Thoracic aorta (tissue), 2 donors: Measurements from ENCODE around the gene SAPCD1. TPM values are rescaled to one million over a fixed set of nuclear protein-coding genes. Genes with fewer than 3 reads are reported as not detected.

Experiments used
- ATAC-seq: fragments of 150-250 bp; one replicate; pipeline ENCODE4 v1.8.0; 2017; ENCODE audit warnings: low read depth; ENCODE audit not compliant: insufficient number of reproducible peaks, low FRiP score
- DNase-seq: peaks from one replicate; pipeline ENCODE4 v3.0.0-alpha.2; 2020; ENCODE audit warnings: low spot score
- H3K27ac ChIP-seq, 2 donors: fragments of 200-600 bp; sonication (generic); 1 replicate in 1 of 2; 2 replicates in 1 of 2; pipeline ENCODE4 v1.5.1; 2016; ENCODE audit warnings: mild to moderate bottlenecking in 2 of 2, moderate library complexity in 2 of 2
- H3K27me3 ChIP-seq: fragments of 200-600 bp; sonication (generic); replicated peaks from 2 replicates; pipeline ENCODE4 v1.6.0; 2016; ENCODE audit warnings: mild to moderate bottlenecking; ENCODE audit not compliant: insufficient read depth
- H3K36me3 ChIP-seq: fragments of 200-600 bp; sonication (generic); one replicate; pipeline ENCODE4 v1.5.1; 2016
- H3K4me1 ChIP-seq, 2 donors: fragments of 200-600 bp; sonication (generic); 1 replicate in 1 of 2; 2 replicates in 1 of 2; pipeline versions ENCODE4 v1.5.1 to v1.6.0; 2016; ENCODE audit warnings: low read depth in 2 of 2, mild to moderate bottlenecking in 1 of 2; ENCODE audit not compliant: control insufficient read depth in 1 of 2
- H3K4me3 ChIP-seq: fragments of 200-600 bp; sonication (generic); 2 replicates; pipeline ENCODE4 v1.5.1; 2016; ENCODE audit warnings: mild to moderate bottlenecking
- H3K9me3 ChIP-seq: fragments of 200-600 bp; sonication (generic); 2 replicates; pipeline ENCODE4 v1.5.1; 2016
- total RNA-seq, 2 donors: library from RNA; depleted of rRNA; stranded (reverse); fragments of >200 nt; gene quantifications; one replicate each; pipeline versions ENCODE4 v1.1.0 to v1.2.3, GENCODE V29; 2016
- TF ChIP-seq, protein P1 (sequence below): fragments of 200-600 bp; sonication (generic); IDR thresholded peaks from one replicate; pipeline ENCODE4 v1.5.1; 2019; ENCODE audit warnings: antibody characterized with exemption

SAPCD1 gene
- total RNA-seq: 10 to 100 TPM in 1 of 2 donors, not detected in 1; 13.3 TPM

DNA sequence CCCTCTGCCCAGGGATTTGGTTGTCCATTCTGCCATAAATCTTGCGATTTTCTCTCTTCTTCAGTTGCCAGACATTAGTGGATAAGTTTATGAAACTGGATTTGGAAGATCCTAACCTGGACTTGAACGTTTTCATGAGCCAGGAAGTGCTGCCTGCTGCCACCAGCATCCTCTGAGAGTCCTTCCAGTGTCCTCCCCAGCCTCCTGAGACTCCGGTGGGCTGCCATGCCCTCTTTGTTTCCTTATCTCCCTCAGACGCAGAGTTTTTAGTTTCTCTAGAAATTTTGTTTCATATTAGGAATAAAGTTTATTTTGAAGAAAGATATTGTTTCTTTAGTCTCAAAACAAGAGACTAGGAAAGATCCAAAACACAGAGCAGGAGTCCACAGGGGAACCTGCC, at the start of gene SAPCD1:
SAPCD1 (plus strand) TSS at position 301 of the 400 bp plus-strand sequence. CDS start 399 bp downstream, outside the sequence.
- no peak for DNase-seq

DNA sequence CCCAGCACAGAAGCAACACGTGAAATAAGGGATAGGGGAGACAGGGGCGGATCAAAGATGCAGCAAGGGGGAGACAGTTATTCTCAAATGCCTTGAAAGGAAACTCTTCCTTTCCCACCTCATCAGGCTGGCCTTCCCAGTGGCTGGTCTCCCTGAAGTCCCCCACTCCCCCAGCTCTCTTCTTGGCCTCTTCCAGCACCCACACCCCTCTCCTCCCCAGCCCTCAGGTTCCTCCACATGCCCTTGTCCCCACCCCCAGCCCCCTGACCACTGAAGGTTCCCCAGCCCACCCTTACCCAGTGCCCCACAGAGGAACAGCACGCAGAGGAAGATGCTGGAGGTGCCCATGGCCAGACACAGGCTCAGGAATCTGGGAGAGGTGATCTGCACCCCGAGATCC, 49.0 kb upstream of the SAPCD1 start:
- Histone ChIP-seq H3K4me3 (no peak overlapping the region), H3K27ac (no peak overlapping the region), H3K9me3 (no peaks in the 10 kb centered on the region), H3K4me1 (no peaks in the 10 kb centered on the region), H3K36me3 (no peaks in the 10 kb centered on the region), H3K27me3 (no peaks in the 10 kb centered on the region)
- TF ChIP-seq, protein P1, sequence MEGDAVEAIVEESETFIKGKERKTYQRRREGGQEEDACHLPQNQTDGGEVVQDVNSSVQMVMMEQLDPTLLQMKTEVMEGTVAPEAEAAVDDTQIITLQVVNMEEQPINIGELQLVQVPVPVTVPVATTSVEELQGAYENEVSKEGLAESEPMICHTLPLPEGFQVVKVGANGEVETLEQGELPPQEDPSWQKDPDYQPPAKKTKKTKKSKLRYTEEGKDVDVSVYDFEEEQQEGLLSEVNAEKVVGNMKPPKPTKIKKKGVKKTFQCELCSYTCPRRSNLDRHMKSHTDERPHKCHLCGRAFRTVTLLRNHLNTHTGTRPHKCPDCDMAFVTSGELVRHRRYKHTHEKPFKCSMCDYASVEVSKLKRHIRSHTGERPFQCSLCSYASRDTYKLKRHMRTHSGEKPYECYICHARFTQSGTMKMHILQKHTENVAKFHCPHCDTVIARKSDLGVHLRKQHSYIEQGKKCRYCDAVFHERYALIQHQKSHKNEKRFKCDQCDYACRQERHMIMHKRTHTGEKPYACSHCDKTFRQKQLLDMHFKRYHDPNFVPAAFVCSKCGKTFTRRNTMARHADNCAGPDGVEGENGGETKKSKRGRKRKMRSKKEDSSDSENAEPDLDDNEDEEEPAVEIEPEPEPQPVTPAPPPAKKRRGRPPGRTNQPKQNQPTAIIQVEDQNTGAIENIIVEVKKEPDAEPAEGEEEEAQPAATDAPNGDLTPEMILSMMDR: no peak
- DNase-seq (no peak), ATAC-seq (no peak)

More for the DNA sequence above, at the start of gene SAPCD1:
- peaks cover 2 to 8% of the 10 kb centered on the region in 2 donors for H3K4me1 ChIP-seq
- TF ChIP-seq, protein P1: no peak
- H3K27me3 ChIP-seq: no peaks in the 10 kb centered on the region
- H3K36me3 ChIP-seq: no peaks in the 10 kb centered on the region
- ATAC-seq: no peak
- H3K4me3 ChIP-seq: no peak within 1 kb of the TSS
- no peak within 1 kb of the TSS for H3K27ac ChIP-seq
- H3K9me3 ChIP-seq: no peaks in the 10 kb centered on the region

DNA sequence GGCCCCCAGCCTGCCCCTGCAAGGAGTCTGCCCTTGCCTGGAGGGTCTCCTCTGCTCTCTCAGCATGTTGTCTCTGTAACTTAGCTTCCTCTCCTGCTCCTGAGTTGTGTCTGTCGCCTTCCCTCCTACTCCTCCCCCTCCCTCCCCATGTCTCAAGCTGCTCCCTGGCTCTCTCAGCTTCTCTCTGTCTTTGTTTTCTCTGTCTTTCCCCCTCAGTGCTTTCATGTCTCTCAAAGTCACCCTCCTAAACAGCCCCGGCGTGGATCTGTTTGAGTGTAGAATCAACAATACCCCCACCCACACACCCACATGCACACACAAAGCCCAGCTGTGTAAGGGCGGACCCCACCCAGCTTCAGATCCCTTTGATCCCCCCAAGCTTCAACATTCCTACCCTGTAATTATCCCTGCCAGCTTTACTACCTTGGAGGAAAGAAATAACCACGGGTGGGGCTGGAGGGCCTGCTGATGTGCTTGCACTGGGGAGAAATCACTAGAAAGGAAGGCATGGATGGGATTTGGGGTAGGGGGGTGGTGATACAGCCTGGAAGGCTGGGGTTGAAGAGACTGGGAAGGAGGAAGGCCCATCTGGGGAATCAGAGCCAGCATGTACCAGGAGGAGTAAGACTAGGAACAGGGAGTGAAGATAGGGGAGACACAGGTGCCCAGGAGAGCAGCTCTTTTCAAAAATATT, 48.3 kb upstream of the SAPCD1 start:
- no peak for DNase-seq
- no peak for ATAC-seq
- H3K4me3 ChIP-seq: no peak overlapping the region
- H3K4me1 ChIP-seq: no peaks in the 10 kb centered on the region
- H3K36me3 ChIP-seq: no peaks in the 10 kb centered on the region
- no peaks in the 10 kb centered on the region for H3K9me3 ChIP-seq
- H3K27ac ChIP-seq: no peak overlapping the region
- TF ChIP-seq, protein P1: no peak
- H3K27me3 ChIP-seq: no peaks in the 10 kb centered on the region

DNA sequence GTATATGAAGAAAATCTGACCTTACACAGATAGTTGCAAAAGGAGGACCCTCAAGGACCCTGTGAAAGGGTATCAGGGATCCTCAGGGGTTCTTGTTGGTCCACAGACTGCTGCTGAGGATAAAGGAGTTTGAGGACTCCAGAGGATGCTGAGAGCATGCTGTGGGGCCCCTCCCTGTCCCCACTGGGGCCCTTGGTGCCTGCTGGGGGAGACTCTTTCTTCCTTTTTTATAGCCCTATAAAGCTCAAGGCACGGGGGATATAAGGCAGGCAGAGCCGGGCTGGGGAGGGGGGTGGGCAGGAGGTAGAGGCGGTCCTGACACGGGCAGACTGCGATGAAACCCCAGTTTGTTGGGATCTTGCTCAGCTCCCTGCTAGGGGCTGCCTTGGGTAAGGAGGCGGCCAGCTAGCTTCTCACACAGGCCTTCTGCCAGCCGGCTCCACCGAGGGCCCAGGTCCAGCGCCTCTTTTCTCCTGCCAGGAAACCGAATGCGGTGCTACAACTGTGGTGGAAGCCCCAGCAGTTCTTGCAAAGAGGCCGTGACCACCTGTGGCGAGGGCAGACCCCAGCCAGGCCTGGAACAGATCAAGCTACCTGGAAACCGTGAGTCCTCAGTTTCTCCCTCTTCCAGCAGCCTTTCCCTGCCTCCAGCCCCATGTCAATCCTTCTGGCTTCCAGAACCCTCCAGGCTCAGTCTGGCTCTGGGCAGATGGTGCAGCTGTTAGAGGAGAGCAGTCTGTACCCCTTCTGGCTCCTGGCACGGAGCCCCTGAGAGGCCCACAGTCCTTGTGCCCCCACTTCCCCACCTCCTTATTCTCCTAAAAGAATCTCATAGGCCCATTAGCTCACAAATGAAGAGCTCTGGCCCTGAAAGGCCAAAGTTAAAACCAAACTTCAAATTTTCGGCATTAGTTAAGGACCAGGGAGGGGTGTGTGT, 47.2 kb upstream of the SAPCD1 start, which contains the start of gene LY6G6D:
LY6G6D (plus strand) TSS at position 327 of the 937 bp plus-strand sequence; CDS start at position 335, 8 bp downstream.
- no peak within 1 kb of the TSS for H3K27ac ChIP-seq
- H3K36me3 ChIP-seq: no peaks in the 10 kb centered on the region
- DNase-seq: no peak
- H3K4me1 ChIP-seq: no peaks in the 10 kb centered on the region
- no peak within 1 kb of the TSS for H3K4me3 ChIP-seq
- H3K9me3 ChIP-seq: no peaks in the 10 kb centered on the region
- TF ChIP-seq, protein P1: no peak
- ATAC-seq: no peak
- no peaks in the 10 kb centered on the region for H3K27me3 ChIP-seq
